HG03571 (cell line): ENCODE data around the gene PSMA5.
"Not testable (repeated sequence)": the region's sequence is repeated elsewhere in the genome, so short reads cannot be mapped to it uniquely, and the experiment has no call there.

Source experiments
- ATAC-seq: cut with Tn5 transposase; IDR thresholded peaks from one replicate; pipeline ENCODE4 v1.9.1; 2021; ENCODE audit not compliant: unreplicated experiment

Gene PSMA5

GRCh38 chr1:109392788-109393616 is 33.2 kb downstream of the PSMA5 start:
- ATAC-seq: no peak

GRCh38 chr1:109392037-109392787 is 34.0 kb downstream of the PSMA5 start:
- no peak for ATAC-seq

- peak; percentile 73 for ATAC-seq
Measured at GRCh38 chr1:109391626-109392025, 34.6 kb downstream of the PSMA5 start.

- ATAC-seq: no peak
Measured at GRCh38 chr1:109391157-109391556, 35.1 kb downstream of the PSMA5 start.

- no peak for ATAC-seq
Measured at GRCh38 chr1:109389638-109390341, 36.5 kb downstream of the PSMA5 start.

GRCh38 chr1:109388884-109389637 is 37.2 kb downstream of the PSMA5 start:
- ATAC-seq: no peak

- ATAC-seq: no peak
Measured at GRCh38 chr1:109388208-109388711, 38.0 kb downstream of the PSMA5 start.

- no peak for ATAC-seq
Measured at GRCh38 chr1:109386054-109386717, 40.1 kb downstream of the PSMA5 start.

- no peak for ATAC-seq
Measured at GRCh38 chr1:109385417-109385816, 40.8 kb downstream of the PSMA5 start.

- ATAC-seq: no peak
Measured at GRCh38 chr1:109383854-109384253, 42.4 kb downstream of the PSMA5 start.

- no peak for ATAC-seq
Measured at GRCh38 chr1:109383087-109383779, 43.0 kb downstream of the PSMA5 start.

- no peak for ATAC-seq
Measured at GRCh38 chr1:109381573-109381972, 44.7 kb downstream of the PSMA5 start.

GRCh38 chr1:109379907-109380306 is 46.3 kb downstream of the PSMA5 start:
- ATAC-seq: no peak

- ATAC-seq: no peak
Measured at GRCh38 chr1:109379422-109379821, 46.8 kb downstream of the PSMA5 start.

GRCh38 chr1:109377698-109378097 is 48.5 kb downstream of the PSMA5 start:
- ATAC-seq: no peak

- ATAC-seq: not testable (repeated sequence)
Measured at GRCh38 chr1:109373696-109374095, 52.6 kb downstream of the PSMA5 start.

- no peak for ATAC-seq
Measured at GRCh38 chr1:109373126-109373525, 53.1 kb downstream of the PSMA5 start.

GRCh38 chr1:109372281-109372680 is 54.0 kb downstream of the PSMA5 start:
- ATAC-seq: no peak

GRCh38 chr1:109371341-109371739 is 54.9 kb downstream of the PSMA5 start:
- ATAC-seq: no peak
